CD8-positive, alpha-beta memory T cell (primary cell): Measurements from ENCODE around the gene WASHC2C. TPM values are rescaled to one million over a fixed set of nuclear protein-coding genes. Genes with fewer than 3 reads are reported as not detected.
"Not testable (repeated sequence)": the region's sequence is repeated elsewhere in the genome, so short reads cannot be mapped to it uniquely, and the experiment has no call there.

Experiments used
- CTCF ChIA-PET: fragments of 350-600 bp; sonication (Branson Sonifier 250); formaldehyde crosslinking; loops from one replicate; lab custom pipeline; 2021; ENCODE audit warnings: antibody characterized with exemption; lab: Charles Lee
- POLR2A ChIA-PET: fragments of 350-600 bp; sonication (Branson Sonifier 250); formaldehyde crosslinking; loops from one replicate; lab custom pipeline; 2021; ENCODE audit warnings: antibody characterized with exemption; lab: Charles Lee
- DNase-seq, 5 donors: peaks; one replicate each; pipeline versions ENCODE4 v3.0.0 to v3.0.0-alpha.2; 2020 to 2022; ENCODE audit warnings: mixed read lengths in 1 of 5
- H3K27ac ChIP-seq: one replicate; pipeline ENCODE4 v1.7.0; 2013; ENCODE audit warnings: low read depth, mild to moderate bottlenecking, low read length, moderate library complexity
- H3K27me3 ChIP-seq: 2 replicates; pipeline ENCODE4 v1.7.0; 2013; ENCODE audit warnings: low read length, mild to moderate bottlenecking; ENCODE audit not compliant: insufficient read depth, poor library complexity, severe bottlenecking
- H3K36me3 ChIP-seq: 2 replicates; pipeline ENCODE4 v1.7.0; 2013; ENCODE audit warnings: mild to moderate bottlenecking, low read length, moderate library complexity; ENCODE audit not compliant: insufficient read depth
- H3K4me1 ChIP-seq: 2 replicates; pipeline ENCODE4 v1.7.0; 2013; ENCODE audit warnings: mild to moderate bottlenecking, low read length, moderate library complexity; ENCODE audit not compliant: insufficient read depth
- H3K4me3 ChIP-seq: 2 replicates; pipeline ENCODE4 v1.7.0; 2013; ENCODE audit warnings: mild to moderate bottlenecking, low read length
- H3K9me3 ChIP-seq: 2 replicates; pipeline ENCODE4 v1.7.0; 2013; ENCODE audit warnings: mild to moderate bottlenecking, low read length
- H3K27ac Mint-ChIP-seq, 8 donors: one replicate each; pipeline ENCODE4 v1.8.0; 2020 to 2021; ENCODE audit warnings: mixed read lengths in 8 of 8, mild to moderate bottlenecking in 6 of 8, inconsistent platforms in 3 of 8, moderate library complexity in 3 of 8
- H3K27me3 Mint-ChIP-seq, 2 donors: one replicate each; pipeline ENCODE4 v1.8.0; 2020 to 2021; ENCODE audit warnings: mixed read lengths in 2 of 2, mild to moderate bottlenecking in 1 of 2, moderate library complexity in 1 of 2
- H3K36me3 Mint-ChIP-seq, 3 donors: one replicate each; pipeline ENCODE4 v1.8.0; 2020 to 2021; ENCODE audit warnings: mixed read lengths in 3 of 3, inconsistent platforms in 1 of 3, mild to moderate bottlenecking in 1 of 3
- H3K4me1 Mint-ChIP-seq, 3 donors: one replicate each; pipeline ENCODE4 v1.8.0; 2020 to 2021; ENCODE audit warnings: mixed read lengths in 3 of 3, inconsistent platforms in 1 of 3, mild to moderate bottlenecking in 1 of 3
- H3K4me3 Mint-ChIP-seq, 7 donors: one replicate each; pipeline ENCODE4 v1.8.0; 2020 to 2021; ENCODE audit warnings: mixed read lengths in 7 of 7, mild to moderate bottlenecking in 6 of 7, moderate library complexity in 4 of 7, inconsistent platforms in 2 of 7
- H3K9me3 Mint-ChIP-seq, 5 donors: one replicate each; pipeline ENCODE4 v1.8.0; 2020 to 2022; ENCODE audit warnings: mixed read lengths in 5 of 5, mild to moderate bottlenecking in 3 of 5, moderate library complexity in 2 of 5, inconsistent platforms in 1 of 5
- polyA plus RNA-seq: library from polyadenylated mRNA; unstranded; fragments of 300-500 nt; fragmentation: Illumina TruSeq; gene quantifications from one replicate; pipeline ENCODE4 v1.2.3, GENCODE V29; 2021
- total RNA-seq, 2 experiments: library from RNA; stranded (reverse); gene quantifications; one replicate each; pipeline ENCODE4 v1.2.3, GENCODE V29; 2021

WASHC2C gene
- total and polyA plus RNA-seq, 3 experiments from 2014 or later: 23.4 to 41.1 (median 23.6) TPM

- H3K4me1 ChIP-seq, H3K27me3 ChIP-seq, H3K4me1 Mint-ChIP-seq, H3K36me3 ChIP-seq, H3K4me3 ChIP-seq, H3K9me3 ChIP-seq, H3K36me3 Mint-ChIP-seq, H3K4me3 Mint-ChIP-seq, POLR2A ChIA-PET, H3K9me3 Mint-ChIP-seq, DNase-seq, H3K27ac Mint-ChIP-seq, H3K27ac ChIP-seq, H3K27me3 Mint-ChIP-seq, CTCF ChIA-PET: not testable (repeated sequence)
Measured at GRCh38 chr10:45812959-45813358, 85.9 kb downstream of the WASHC2C start.

- POLR2A ChIA-PET, H3K27me3 Mint-ChIP-seq, H3K27ac ChIP-seq, H3K9me3 ChIP-seq, H3K27ac Mint-ChIP-seq, CTCF ChIA-PET, H3K4me3 ChIP-seq, H3K36me3 ChIP-seq, DNase-seq, H3K4me1 ChIP-seq, H3K9me3 Mint-ChIP-seq, H3K27me3 ChIP-seq, H3K4me1 Mint-ChIP-seq, H3K36me3 Mint-ChIP-seq, H3K4me3 Mint-ChIP-seq: not testable (repeated sequence)
Measured at GRCh38 chr10:45814146-45814545, 87.1 kb downstream of the WASHC2C start.

GRCh38 chr10:45817130-45817859 is 90.2 kb downstream of the WASHC2C start:
- Histone ChIP-seq H3K9me3 (no peaks in the 10 kb centered on the region), H3K27ac (no peak overlapping the region), H3K36me3 (no peaks in the 10 kb centered on the region), H3K4me1 (no peaks in the 10 kb centered on the region), H3K27me3 (no peaks in the 10 kb centered on the region), H3K4me3 (no peak overlapping the region)
- Mint-ChIP-seq H3K36me3 (no peaks in the 10 kb centered on the region), H3K4me3 (no peak overlapping the region), H3K27ac (no peak overlapping the region), H3K9me3 (no peaks in the 10 kb centered on the region), H3K4me1 (no peaks in the 10 kb centered on the region), H3K27me3 (peaks cover 0 to 1% of the 10 kb centered on the region in 2 donors)
- ChIA-PET CTCF (no interaction called here), POLR2A (no interaction called here)
- DNase-seq: no peak

- no peak overlapping the region for H3K27ac Mint-ChIP-seq
Measured at GRCh38 chr10:45817912-45818311, 90.8 kb downstream of the WASHC2C start.

GRCh38 chr10:45819552-45819951 is 92.5 kb downstream of the WASHC2C start:
- Mint-ChIP-seq H3K9me3 (no peaks in the 10 kb centered on the region), H3K27me3 (peaks cover 0 to 1% of the 10 kb centered on the region in 2 donors), H3K36me3 (peaks cover 0 to 1% (median 0%) of the 10 kb centered on the region in 3 donors), H3K4me3 (no peak overlapping the region), H3K27ac (peak overlapping the region in 1 of 8 donors; percentile 17), H3K4me1 (no peaks in the 10 kb centered on the region)
- H3K4me1 ChIP-seq: no peaks in the 10 kb centered on the region
- POLR2A ChIA-PET: no interaction called here
- no peak overlapping the region for H3K27ac ChIP-seq
- H3K27me3 ChIP-seq: no peaks in the 10 kb centered on the region
- H3K4me3 ChIP-seq: no peak overlapping the region
- DNase-seq: no peak
- CTCF ChIA-PET: no interaction called here
- H3K9me3 ChIP-seq: no peaks in the 10 kb centered on the region
- no peaks in the 10 kb centered on the region for H3K36me3 ChIP-seq

More at GRCh38 chr10:45817912-45818311, 90.8 kb downstream of the WASHC2C start:
- ChIA-PET CTCF (no interaction called here), POLR2A (no interaction called here)
- Histone ChIP-seq H3K4me3 (no peak overlapping the region), H3K36me3 (no peaks in the 10 kb centered on the region), H3K27ac (no peak overlapping the region), H3K4me1 (no peaks in the 10 kb centered on the region), H3K27me3 (no peaks in the 10 kb centered on the region), H3K9me3 (no peaks in the 10 kb centered on the region)
- DNase-seq: no peak
- H3K27me3 Mint-ChIP-seq: peaks cover 0 to 1% of the 10 kb centered on the region in 2 donors
- no peaks in the 10 kb centered on the region for H3K36me3 Mint-ChIP-seq
- no peaks in the 10 kb centered on the region for H3K9me3 Mint-ChIP-seq
- H3K4me1 Mint-ChIP-seq: no peaks in the 10 kb centered on the region
- no peak overlapping the region for H3K4me3 Mint-ChIP-seq

GRCh38 chr10:45820107-45820830 is 93.2 kb downstream of the WASHC2C start:
- H3K4me1 ChIP-seq, H3K27ac Mint-ChIP-seq, H3K27me3 ChIP-seq, CTCF ChIA-PET, DNase-seq, H3K27me3 Mint-ChIP-seq, H3K9me3 Mint-ChIP-seq, H3K27ac ChIP-seq, H3K4me3 Mint-ChIP-seq, H3K36me3 Mint-ChIP-seq, H3K36me3 ChIP-seq, H3K4me1 Mint-ChIP-seq, POLR2A ChIA-PET, H3K9me3 ChIP-seq, H3K4me3 ChIP-seq: not testable (repeated sequence)

GRCh38 chr10:45822918-45823317 is 95.9 kb downstream of the WASHC2C start:
- POLR2A ChIA-PET: not testable (repeated sequence)

More at GRCh38 chr10:45822918-45823317, 95.9 kb downstream of the WASHC2C start:
- H3K4me1 Mint-ChIP-seq, H3K9me3 ChIP-seq, H3K36me3 ChIP-seq, H3K4me3 Mint-ChIP-seq, H3K4me3 ChIP-seq, H3K27me3 ChIP-seq, H3K4me1 ChIP-seq, H3K36me3 Mint-ChIP-seq, H3K27ac Mint-ChIP-seq, H3K27me3 Mint-ChIP-seq, H3K27ac ChIP-seq, H3K9me3 Mint-ChIP-seq, DNase-seq, CTCF ChIA-PET: not testable (repeated sequence)
